Uterus (tissue), 2 donors: ENCODE data around the gene CCDC91.

Experiments
- CTCF ChIP-seq, 4 experiments: fragments of 200-600 bp in 2 of 4; fragments of 450-650 bp in 2 of 4; sonication (generic) in 2 of 4; IDR thresholded peaks; one replicate each; pipeline ENCODE4 v1.5.1; 2016 to 2019; ENCODE audit warnings: antibody characterized with exemption in 4 of 4, mild to moderate bottlenecking in 2 of 4, moderate library complexity in 1 of 4
- POLR2A ChIP-seq, 2 donors: fragments of 450-650 bp; IDR thresholded peaks; one replicate each; pipeline ENCODE4 v1.6.1; 2016; ENCODE audit warnings: antibody characterized with exemption in 2 of 2, mild to moderate bottlenecking in 1 of 2, moderate library complexity in 1 of 2

DNA sequence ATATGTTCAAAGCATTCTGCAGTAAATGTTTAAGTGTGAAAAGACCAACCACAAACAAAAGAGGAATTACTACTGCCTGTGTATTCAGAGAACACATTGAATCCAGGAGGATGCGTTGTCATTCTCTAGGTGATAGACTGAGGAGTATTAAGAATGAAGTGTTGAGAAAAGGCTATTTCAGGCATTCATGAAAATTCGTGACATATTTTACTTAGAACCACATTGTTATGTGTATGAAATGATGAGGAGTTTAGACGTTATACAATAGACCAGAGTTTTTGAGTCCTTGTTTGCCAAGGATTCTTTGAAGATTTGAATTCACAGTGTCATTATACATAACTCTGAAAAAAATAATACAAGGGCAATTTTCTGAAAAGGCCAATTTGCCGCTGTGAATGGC lies 251.8 kb downstream of the CCDC91 start:
- TF ChIP-seq CTCF (IDR thresholded peaks at IDR 0.05), result no peak
- no peak for TF ChIP-seq POLR2A (IDR thresholded peaks at IDR 0.05)
